C4-2B (cell line): ENCODE measurements around the gene PTPRJ.
"Not testable (repeated sequence)": the region's sequence is repeated elsewhere in the genome, so short reads cannot be mapped to it uniquely, and the experiment has no call there.

ENCODE experiments used
- H3K27ac ChIP-seq: fragments of 450-650 bp; 2 replicates; pipeline ENCODE4 v1.5.1; 2017
- CTCF ChIP-seq: fragments of 450-650 bp; conservative IDR thresholded peaks from 2 replicates; pipeline ENCODE4 v1.5.1; 2017; ENCODE audit warnings: mild to moderate bottlenecking
- ZFX ChIP-seq: fragments of 450-650 bp; IDR thresholded peaks from 2 replicates; pipeline ENCODE4 v1.6.1; 2017

Gene PTPRJ

GRCh38 chr11:48182860-48183526 lies 202.6 kb downstream of the PTPRJ start:
- H3K27ac ChIP-seq = no peak overlapping the region
- TF ChIP-seq CTCF (no peak), ZFX (no peak)

DNA sequence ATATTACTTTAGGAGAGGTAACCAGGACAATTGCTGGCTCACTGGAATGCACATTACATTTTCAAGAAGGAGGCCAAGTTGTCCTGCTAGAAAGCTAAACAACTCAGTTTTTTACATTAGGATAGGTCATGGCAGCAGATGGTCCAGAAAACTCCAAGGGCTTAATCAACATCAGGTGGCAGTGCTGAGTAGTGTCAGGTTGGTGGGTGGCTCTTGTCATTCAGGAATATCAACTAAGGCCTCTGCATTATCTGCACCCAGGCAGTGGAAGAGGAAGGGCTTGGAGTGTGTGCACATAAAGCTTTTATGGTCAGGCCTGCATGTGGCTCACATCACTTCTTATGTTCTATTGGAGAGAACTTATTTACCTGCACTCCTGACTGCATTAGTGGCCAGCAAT lies 204.1 kb downstream of the PTPRJ start:
- no peak overlapping the region for H3K27ac ChIP-seq
- TF ChIP-seq CTCF (peak; percentile 29), ZFX (no peak)

DNA sequence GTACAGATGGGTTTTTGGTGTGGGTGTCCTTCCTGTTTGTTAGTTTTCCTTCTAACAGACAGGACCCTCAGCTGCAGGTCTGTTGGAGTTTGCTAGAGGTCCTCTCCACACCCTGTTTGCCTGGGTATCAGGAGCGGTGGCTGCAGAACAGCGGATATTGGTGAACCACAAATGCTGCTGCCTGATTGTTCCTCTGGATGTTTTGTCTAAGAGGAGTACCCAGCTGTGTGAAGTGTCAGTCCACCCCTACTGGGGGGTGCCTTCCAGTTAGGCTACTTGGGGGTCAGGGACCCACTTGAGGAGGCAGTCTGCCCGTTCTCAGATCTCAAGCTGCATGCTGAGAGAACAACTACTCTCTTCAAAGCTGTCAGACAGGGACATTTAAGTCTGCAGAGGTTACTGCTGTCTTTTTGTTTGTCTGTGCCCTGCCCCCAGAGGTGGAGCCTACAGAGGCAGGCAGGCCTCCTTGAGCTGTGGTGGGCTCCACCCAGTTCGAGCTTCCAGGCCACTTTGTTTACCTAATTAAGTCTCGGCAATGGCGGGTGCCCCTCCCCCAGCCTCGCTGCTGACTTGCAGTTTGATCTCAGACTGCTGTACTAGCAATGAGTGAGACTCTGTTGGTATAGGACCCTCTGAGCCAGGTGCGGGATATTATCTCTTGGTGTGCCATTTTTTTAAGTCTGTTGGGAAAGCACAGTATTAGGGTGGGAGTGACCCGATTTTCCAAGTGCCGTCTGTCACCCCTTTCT lies 210.7 kb downstream of the PTPRJ start:
- not testable (repeated sequence) for H3K27ac ChIP-seq

DNA sequence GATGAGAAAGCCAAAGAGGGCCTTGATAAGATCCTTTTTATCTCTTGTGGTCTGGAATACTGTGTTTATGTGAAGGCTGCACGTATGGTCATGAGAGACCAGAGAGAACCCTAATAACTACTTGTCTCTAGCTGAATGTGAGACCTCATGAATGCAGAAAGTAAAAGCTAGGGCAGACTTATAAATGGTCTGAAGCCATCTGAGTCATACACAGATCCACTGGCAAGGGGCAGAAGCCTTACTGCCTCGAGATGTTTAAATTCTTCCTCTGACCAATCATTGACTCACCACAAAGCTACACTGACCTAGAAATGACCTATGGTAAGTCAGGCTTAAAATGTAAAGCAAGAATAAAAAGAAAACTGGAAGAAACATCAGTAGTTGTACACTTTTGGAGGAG lies 213.5 kb downstream of the PTPRJ start:
- H3K27ac ChIP-seq = no peak overlapping the region
- TF ChIP-seq ZFX (no peak), CTCF (no peak)

DNA sequence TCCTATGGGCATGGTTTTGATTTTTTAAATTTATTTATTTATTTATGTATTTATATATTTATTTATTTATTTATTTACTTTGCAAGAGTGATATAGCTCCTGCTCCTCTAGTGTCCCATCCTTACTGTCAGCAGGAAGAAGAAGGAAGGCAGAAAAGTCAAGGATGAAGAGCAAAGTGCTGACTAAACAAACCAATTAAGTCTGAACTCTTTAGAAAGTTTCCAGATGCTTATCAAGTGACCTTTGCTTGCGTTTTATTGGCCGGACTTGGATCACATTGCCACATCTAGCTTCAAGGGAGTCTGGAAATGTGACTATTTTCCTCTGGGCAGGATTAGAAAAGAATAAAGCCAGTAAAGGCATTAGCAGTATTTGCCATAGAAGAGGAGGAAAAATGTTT lies 227.5 kb downstream of the PTPRJ start:
- no peak overlapping the region for H3K27ac ChIP-seq
- TF ChIP-seq CTCF = no peak
- TF ChIP-seq ZFX = no peak

- TF ChIP-seq CTCF (peak; percentile 44), ZFX (no peak)
- H3K27ac ChIP-seq = no peak overlapping the region
Measured at GRCh38 chr11:48210052-48210451, 229.7 kb downstream of the PTPRJ start.

- TF ChIP-seq CTCF (no peak), ZFX (no peak)
- H3K27ac ChIP-seq = no peak within 1 kb of the TSS
Measured at GRCh38 chr11:48216510-48216909, 236.2 kb downstream of the PTPRJ start, which contains the start of gene OR4B1. OR4B1 (plus strand) TSS chr11:48216810; CDS start chr11:48216810, 0 bp downstream.
